Measurements from ENCODE around the gene NR2C2. TPM values are rescaled to one million over a fixed set of nuclear protein-coding genes. Genes with fewer than 3 reads are reported as not detected.

The NR2C2 gene
- total and polyA plus RNA-seq, 9 of the 15 experiments (the other 6 are each of a cell fraction or from before 2014, with no cell fraction given) = 6.1 to 33.0 (median 14.6) TPM

- TF ChIP-seq NRF1 (conservative IDR thresholded peaks at IDR 0.05 in 1 of 2, IDR thresholded peaks at IDR 0.05 in 1 of 2) = no peak
- no peak for TF ChIP-seq POLR3A (IDR thresholded peaks at IDR 0.05; ENCODE audit: borderline replicate concordance, extremely low read depth, insufficient read depth, insufficient read length)
- TF ChIP-seq HDAC3 (IDR thresholded peaks at IDR 0.05; ENCODE audit: borderline replicate concordance, partially characterized antibody) = no peak
- no peak for TF ChIP-seq TFAM (CRISPR knock-in tag; conservative IDR thresholded peaks at IDR 0.05)
- TF ChIP-seq IFI16 (CRISPR knock-in tag; IDR thresholded peaks at IDR 0.05) = no peak
- no peak for TF ChIP-seq RBM22 (IDR thresholded peaks at IDR 0.05; ENCODE audit: low read depth, low read length, poor library complexity, severe bottlenecking)
- TF ChIP-seq DPF2 (IDR thresholded peaks at IDR 0.05) = no peak
Observed at GRCh38 chr3:14957925-14958324, 10.5 kb downstream of the NR2C2 start (continued).

- no peak overlapping the region for H3K9ac ChIP-seq (ENCODE audit: insufficient read depth in 1 of 2, low read depth in 2 of 2, low read length in 2 of 2)
- no peak overlapping the region for H3K4me3 ChIP-seq
- intact Hi-C loops (cut with micrococcal nuclease) (no loop called here), in situ Hi-C loops (cut with MboI) (no loop called here)
- ChIA-PET CTCF (ENCODE audit: low intra/inter-chr PET ratio) (no interaction called here), POLR2A (no interaction called here)
- no peak overlapping the region for H3K4me2 ChIP-seq (ENCODE audit: insufficient read depth, low read length)
- no peaks in the 10 kb centered on the region for H3K9me3 ChIP-seq (replicated peaks; ENCODE audit: control insufficient read depth, insufficient read depth, low read depth, low read length)
- H3K27ac ChIP-seq (ENCODE audit: extremely low read depth, low read depth, low read length) = no peak overlapping the region
- BruUV-seq (replicated peaks) = no TSS peak
- DNase-seq (ENCODE audit: extremely low read depth in 1 of 4, low spot score in 3 of 4) = peak in 2 of 4 experiments; percentile 31 to 48
- H2AFZ ChIP-seq (ENCODE audit: low read depth, low read length) = no peak overlapping the region
- H4K20me1 ChIP-seq (replicated peaks; ENCODE audit: control insufficient read depth, insufficient read depth, low read length) = no peaks in the 10 kb centered on the region; the same call in 1 of the 2 replicates
- no peak for FAIRE-seq
- H3K4me1 ChIP-seq (replicated peaks in 1 of 2; ENCODE audit: control insufficient read depth in 2 of 2, insufficient read depth in 2 of 2, low read length in 2 of 2) = peaks cover 0 to 9% of the 10 kb centered on the region in 2 experiments; a peak in 2 of 5 replicates
- peaks cover 50% of the 10 kb centered on the region for H3K79me2 ChIP-seq (ENCODE audit: control insufficient read depth, insufficient read depth, low read length)
- WGBS (ENCODE audit: insufficient coverage, low coverage, missing lambda C conversion rate) = 36% methylated on average over 2 of the region's 2 CpGs
- no peaks in the 10 kb centered on the region for H3K27me3 ChIP-seq (ENCODE audit: control insufficient read depth in 2 of 2, insufficient read depth in 2 of 2, low read length in 2 of 2)
- H3K9me1 ChIP-seq (ENCODE audit: control insufficient read depth, insufficient read depth, low read length) = no peaks in the 10 kb centered on the region
- peak; percentile 55 for ATAC-seq
- H3K36me3 ChIP-seq (ENCODE audit: control insufficient read depth, insufficient read depth, low read length) = peaks cover 13% of the 10 kb centered on the region; the same call in 2 of the 3 replicates
- TF ChIP-seq FOXA3 (CRISPR knock-in tag; conservative IDR thresholded peaks at IDR 0.05 in 1 of 2, IDR thresholded peaks at IDR 0.05 in 1 of 2) = no peak
- TF ChIP-seq SRSF3 (IDR thresholded peaks at IDR 0.05; ENCODE audit: insufficient read depth, low read length) = no peak
- TF ChIP-seq EWSR1 (IDR thresholded peaks at IDR 0.05; ENCODE audit: borderline replicate concordance, low read depth, partially characterized antibody) = no peak
- no peak for TF ChIP-seq ADNP (tag; IDR thresholded peaks at IDR 0.05)
- no peak for TF ChIP-seq ZSCAN32 (CRISPR knock-in tag; IDR thresholded peaks at IDR 0.05)
- TF ChIP-seq ZKSCAN1 (IDR thresholded peaks at IDR 0.05; ENCODE audit: low read depth, low read length) = no peak
- TF ChIP-seq SETDB1 (IDR thresholded peaks at IDR 0.05; ENCODE audit: low read length) = no peak
- TF ChIP-seq ZNF589 (CRISPR knock-in tag; IDR thresholded peaks at IDR 0.05; ENCODE audit: low read depth) = no peak
- no peak for TF ChIP-seq STAG1 (CRISPR knock-in tag; IDR thresholded peaks at IDR 0.05; ENCODE audit: borderline replicate concordance)
- TF ChIP-seq ILF3 (IDR thresholded peaks at IDR 0.05; ENCODE audit: borderline replicate concordance) = no peak
- TF ChIP-seq NBN (IDR thresholded peaks at IDR 0.05; ENCODE audit: low read depth) = no peak
- no peak for TF ChIP-seq ELF4 (CRISPR knock-in tag; IDR thresholded peaks at IDR 0.05)
- TF ChIP-seq CHD1 (IDR thresholded peaks at IDR 0.05; ENCODE audit: low read length) = no peak
- no peak for TF ChIP-seq ZSCAN29 (IDR thresholded peaks at IDR 0.05)
- TF ChIP-seq HDGF (IDR thresholded peaks at IDR 0.05) = no peak
- no peak for TF ChIP-seq TAF7 (tag; IDR thresholded peaks at IDR 0.05)
- TF ChIP-seq POLR2B (IDR thresholded peaks at IDR 0.05; ENCODE audit: low read depth, partially characterized antibody) = no peak
- TF ChIP-seq CBX8 (IDR thresholded peaks at IDR 0.05; ENCODE audit: borderline replicate concordance, extremely low read depth, low read depth, low read length, poor library complexity, severe bottlenecking) = no peak
Observed at GRCh38 chr3:14959359-14959943, 12.1 kb downstream of the NR2C2 start.
